H1 (cell line): ENCODE results near the gene STIM2. TPM values are rescaled to one million over a fixed set of nuclear protein-coding genes. Genes with fewer than 3 reads are reported as not detected.

Experiments used
- polyA plus RNA-seq, 7 experiments: library from polyadenylated mRNA; depleted of rRNA in 3 of 7; stranded (reverse) in 5 of 7; unstranded in 2 of 7; fragments of >200 nt in 5 of 7; fragments of 200-250 nt in 2 of 7; gene quantifications; 1 replicate in 5 of 7; 2 replicates in 1 of 7; 4 replicates in 1 of 7; pipeline versions ENCODE4 v1.2.1 to v1.2.3, GENCODE V29; 2011 to 2013; ENCODE audit warnings: missing spikeins in 2 of 7, mixed read lengths in 2 of 7
- total RNA-seq: library from RNA; stranded (reverse); fragmentation: NEBNext Ultra II Directional; extraction: Animal tissue kit (Norgen Biotek cat#: 25700); gene quantifications from 2 replicates; pipeline ENCODE4 v1.2.1, GENCODE V29; 2021
- TF ChIP-seq, protein P1 (sequence below): IDR thresholded peaks from 2 replicates; pipeline ENCODE4 v1.6.1; 2012; ENCODE audit warnings: low read length, inconsistent platforms

Gene STIM2
- total and polyA plus RNA-seq, 2 of the 8 experiments (the other 6 are each of a cell fraction or from before 2014, with no cell fraction given): 22.9 to 23.0 TPM

DNA sequence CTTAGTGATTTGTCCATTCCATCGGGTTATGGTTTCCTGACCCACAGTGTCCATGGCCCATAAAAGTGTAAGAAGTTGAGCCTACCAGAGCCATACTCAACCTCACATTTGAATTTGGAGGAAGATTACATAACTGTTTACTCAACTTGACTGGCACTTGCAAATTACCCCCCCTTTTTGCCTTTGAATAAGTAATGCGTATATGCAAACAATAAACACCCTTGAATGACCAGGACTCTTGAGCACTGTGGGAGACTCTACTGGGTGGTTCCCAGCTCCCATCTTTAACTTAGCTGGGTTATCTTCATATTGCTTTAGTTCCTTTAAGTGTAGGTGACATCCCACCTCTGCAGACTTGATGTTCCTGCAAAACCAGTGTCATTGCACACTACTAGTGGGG, 30.6 kb upstream of the STIM2 start (continued):
- TF ChIP-seq, protein P1, sequence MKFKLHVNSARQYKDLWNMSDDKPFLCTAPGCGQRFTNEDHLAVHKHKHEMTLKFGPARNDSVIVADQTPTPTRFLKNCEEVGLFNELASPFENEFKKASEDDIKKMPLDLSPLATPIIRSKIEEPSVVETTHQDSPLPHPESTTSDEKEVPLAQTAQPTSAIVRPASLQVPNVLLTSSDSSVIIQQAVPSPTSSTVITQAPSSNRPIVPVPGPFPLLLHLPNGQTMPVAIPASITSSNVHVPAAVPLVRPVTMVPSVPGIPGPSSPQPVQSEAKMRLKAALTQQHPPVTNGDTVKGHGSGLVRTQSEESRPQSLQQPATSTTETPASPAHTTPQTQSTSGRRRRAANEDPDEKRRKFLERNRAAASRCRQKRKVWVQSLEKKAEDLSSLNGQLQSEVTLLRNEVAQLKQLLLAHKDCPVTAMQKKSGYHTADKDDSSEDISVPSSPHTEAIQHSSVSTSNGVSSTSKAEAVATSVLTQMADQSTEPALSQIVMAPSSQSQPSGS: no peak
